HEK293 (cell line): ENCODE data around the gene UBASH3B.

Source experiments
- CTCF ChIP-seq: fragments of 450-650 bp; formaldehyde crosslinking; IDR thresholded peaks from 2 replicates; pipeline ENCODE4 v1.5.1; 2016; ENCODE audit warnings: missing biosample characterization, missing genetic modification characterization
- KLF16 ChIP-seq: fragments of 450-650 bp; formaldehyde crosslinking; IDR thresholded peaks from 2 replicates; pipeline ENCODE4 v1.5.1; 2017; ENCODE audit warnings: missing biosample characterization, missing genetic modification characterization
- REST ChIP-seq: fragments of 450-650 bp; formaldehyde crosslinking; IDR thresholded peaks from 2 replicates; pipeline ENCODE4 v1.5.1; 2016; ENCODE audit warnings: missing biosample characterization, missing genetic modification characterization
- SALL2 ChIP-seq: fragments of 450-650 bp; formaldehyde crosslinking; IDR thresholded peaks from 2 replicates; pipeline ENCODE4 v1.5.0; 2017; ENCODE audit warnings: missing biosample characterization, mild to moderate bottlenecking, missing genetic modification characterization, borderline replicate concordance
- ZNF146 ChIP-seq: fragments of 450-650 bp; formaldehyde crosslinking; IDR thresholded peaks from 2 replicates; pipeline ENCODE4 v1.5.1; 2016; ENCODE audit warnings: missing biosample characterization, missing genetic modification characterization
- ZNF274 ChIP-seq, 2 experiments: fragments of 200-500 bp in 1 of 2; fragments of 450-650 bp in 1 of 2; sonication (Bioruptor generic) in 1 of 2; formaldehyde crosslinking in 1 of 2; IDR thresholded peaks; 2 replicates each; pipeline versions ENCODE4 v1.5.1 to v1.6.1; 2014 to 2016; ENCODE audit warnings: borderline replicate concordance in 1 of 2, inconsistent platforms in 1 of 2, low read length in 1 of 2, missing biosample characterization in 1 of 2, missing genetic modification characterization in 1 of 2
- ZNF423 ChIP-seq: fragments of 450-650 bp; formaldehyde crosslinking; IDR thresholded peaks from 2 replicates; pipeline ENCODE4 v1.5.1; 2016; ENCODE audit warnings: missing biosample characterization, missing genetic modification characterization

GRCh38 chr11:122781378-122782195, 126.1 kb downstream of the UBASH3B start:
- peak; percentile 72 for TF ChIP-seq CTCF (tag by site-specific recombination)
- no peak for TF ChIP-seq ZNF274 (IDR thresholded peaks at IDR 0.05; ENCODE audit: low read length)
- TF ChIP-seq ZNF274 (tag by site-specific recombination; IDR thresholded peaks at IDR 0.05; ENCODE audit: borderline replicate concordance), result no peak
- TF ChIP-seq KLF16 (tag by site-specific recombination), result no peak
- TF ChIP-seq ZNF146, result no peak
- TF ChIP-seq ZNF423 (tag by site-specific recombination), result no peak
- TF ChIP-seq REST (tag by site-specific recombination), result no peak
- no peak for TF ChIP-seq SALL2 (tag by site-specific recombination)
